Measurements from ENCODE around the gene KLHL2.
"Not testable (repeated sequence)": the region's sequence is repeated elsewhere in the genome, so short reads cannot be mapped to it uniquely, and the experiment has no call there.

Gene KLHL2

DNA sequence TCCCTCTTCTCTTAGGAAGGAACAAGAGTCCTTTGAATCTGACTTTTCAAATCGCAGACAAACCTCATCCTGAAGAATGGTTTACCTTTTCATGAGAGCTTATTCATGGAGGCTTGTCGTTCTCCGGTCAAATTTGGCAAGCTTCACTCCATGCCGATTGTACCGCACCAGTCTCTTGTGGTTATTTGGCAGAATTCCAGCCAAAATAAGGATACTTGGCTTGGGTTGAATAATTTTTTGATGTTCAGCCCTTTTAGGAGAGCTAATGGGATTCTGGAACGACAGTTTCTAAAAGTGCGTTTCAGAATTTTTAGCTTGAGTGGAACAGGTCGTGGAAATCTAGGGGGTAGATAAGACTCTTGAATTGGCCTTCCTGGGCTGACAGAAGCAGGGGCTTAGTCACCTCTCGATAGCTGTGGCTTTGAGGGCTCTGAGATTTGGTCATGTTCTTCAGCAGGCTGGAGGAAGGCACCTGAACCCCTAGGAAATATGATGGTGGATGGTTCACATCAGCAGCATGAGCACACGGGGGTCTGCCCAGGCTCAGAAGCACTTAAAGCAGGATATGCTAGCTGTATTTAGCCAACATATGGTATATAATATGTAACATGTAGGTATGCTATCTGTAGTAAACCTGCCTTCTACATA lies 1.5 kb downstream of the KLHL2 start:
- DNase-seq (ENCODE audit: extremely low spot score), result no peak
- CTCF ChIA-PET, result interaction anchor here (0.6 to 1.1 kb wide), 3 partner anchors 11 to 78 kb away, joined by 3 read pairs; no protein-coding TSS in a partner anchor
- TF ChIP-seq TARDBP (IDR thresholded peaks at IDR 0.05), result no peak
- TF ChIP-seq, protein P1, sequence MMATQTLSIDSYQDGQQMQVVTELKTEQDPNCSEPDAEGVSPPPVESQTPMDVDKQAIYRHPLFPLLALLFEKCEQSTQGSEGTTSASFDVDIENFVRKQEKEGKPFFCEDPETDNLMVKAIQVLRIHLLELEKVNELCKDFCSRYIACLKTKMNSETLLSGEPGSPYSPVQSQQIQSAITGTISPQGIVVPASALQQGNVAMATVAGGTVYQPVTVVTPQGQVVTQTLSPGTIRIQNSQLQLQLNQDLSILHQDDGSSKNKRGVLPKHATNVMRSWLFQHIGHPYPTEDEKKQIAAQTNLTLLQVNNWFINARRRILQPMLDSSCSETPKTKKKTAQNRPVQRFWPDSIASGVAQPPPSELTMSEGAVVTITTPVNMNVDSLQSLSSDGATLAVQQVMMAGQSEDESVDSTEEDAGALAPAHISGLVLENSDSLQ (IDR thresholded peaks at IDR 0.05), result no peak
- POLR2A ChIA-PET, result interaction anchor here (1.2 kb wide), 2 partner anchors 23 to 118 kb away, joined by 3 to 10 read pairs; partner anchors contain the start of gene MSMO1

DNA sequence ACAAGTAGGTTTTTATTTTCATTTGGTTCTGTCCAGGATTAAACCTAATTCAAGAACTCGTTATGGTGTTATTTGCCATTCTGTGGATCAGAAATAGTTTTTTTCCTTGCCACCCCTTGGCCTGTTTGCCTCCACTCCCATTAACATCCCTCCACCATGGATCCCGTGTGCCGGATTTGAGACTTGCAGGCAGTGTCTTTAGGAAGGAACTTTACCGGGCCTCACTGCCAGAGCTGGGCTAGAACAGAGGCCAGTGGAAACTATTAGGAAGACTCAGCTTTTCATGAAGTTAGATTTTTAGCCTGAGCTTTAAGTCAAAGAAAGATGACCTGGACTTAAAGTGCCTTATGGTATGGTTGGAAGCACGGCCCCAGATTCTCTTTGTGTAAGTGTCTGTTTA lies 2.4 kb downstream of the KLHL2 start:
- DNase-seq (ENCODE audit: extremely low spot score), result no peak
- TF ChIP-seq, protein P1 (IDR thresholded peaks at IDR 0.05), result no peak
- TF ChIP-seq FOXA1 (IDR thresholded peaks at IDR 0.05) (no peak), ZNF384 (IDR thresholded peaks at IDR 0.05) (no peak), NFRKB (IDR thresholded peaks at IDR 0.05) (no peak), FOXM1 (IDR thresholded peaks at IDR 0.05; ENCODE audit: borderline replicate concordance) (no peak), CTBP1 (IDR thresholded peaks at IDR 0.05; ENCODE audit: borderline replicate concordance) (no peak), TARDBP (IDR thresholded peaks at IDR 0.05) (no peak), HDGF (IDR thresholded peaks at IDR 0.05; ENCODE audit: borderline replicate concordance) (no peak), SP1 (IDR thresholded peaks at IDR 0.05) (no peak), ELF4 (IDR thresholded peaks at IDR 0.05) (no peak), L3MBTL2 (conservative IDR thresholded peaks at IDR 0.05) (no peak), SUZ12 (IDR thresholded peaks at IDR 0.05) (no peak), FOXK2 (IDR thresholded peaks at IDR 0.05) (no peak), BHLHE40 (IDR thresholded peaks at IDR 0.05; ENCODE audit: borderline replicate concordance) (no peak), ARNT (IDR thresholded peaks at IDR 0.05) (no peak), LEF1 (IDR thresholded peaks at IDR 0.05; ENCODE audit: borderline replicate concordance) (no peak)
- ChIA-PET CTCF (interaction anchor here (1.0 kb wide), 1 partner anchor 79 kb away, joined by 3 read pairs; no protein-coding TSS in a partner anchor), POLR2A (no interaction called here)

DNA sequence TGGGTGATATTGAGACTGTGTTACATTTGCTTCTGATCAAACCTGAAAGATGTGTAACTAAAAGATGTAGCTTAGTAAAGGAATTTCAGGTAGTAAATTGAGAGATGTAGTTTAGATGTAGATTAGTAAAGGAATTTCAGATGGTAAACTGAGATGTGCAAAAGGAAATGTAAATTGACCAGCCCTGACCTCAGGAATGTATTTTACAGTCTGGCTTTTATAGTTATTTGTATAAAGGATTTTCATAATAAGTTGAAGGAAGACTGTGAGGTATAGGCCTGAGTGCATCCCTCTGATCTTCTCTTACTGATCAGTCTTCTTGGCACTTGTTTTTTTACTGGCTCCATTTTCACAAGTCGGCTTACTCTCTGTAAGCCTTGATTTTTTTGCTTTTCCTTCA lies 3.2 kb downstream of the KLHL2 start:
- no peak for DNase-seq (ENCODE audit: extremely low spot score)
- CTCF ChIA-PET, result no interaction called here
- POLR2A ChIA-PET, result no interaction called here
- TF ChIP-seq ARNT (IDR thresholded peaks at IDR 0.05), result no peak
- TF ChIP-seq CTBP1 (IDR thresholded peaks at IDR 0.05; ENCODE audit: borderline replicate concordance), result no peak
- TF ChIP-seq FOXM1 (IDR thresholded peaks at IDR 0.05; ENCODE audit: borderline replicate concordance), result no peak
- no peak for TF ChIP-seq ELF4 (IDR thresholded peaks at IDR 0.05)

DNA sequence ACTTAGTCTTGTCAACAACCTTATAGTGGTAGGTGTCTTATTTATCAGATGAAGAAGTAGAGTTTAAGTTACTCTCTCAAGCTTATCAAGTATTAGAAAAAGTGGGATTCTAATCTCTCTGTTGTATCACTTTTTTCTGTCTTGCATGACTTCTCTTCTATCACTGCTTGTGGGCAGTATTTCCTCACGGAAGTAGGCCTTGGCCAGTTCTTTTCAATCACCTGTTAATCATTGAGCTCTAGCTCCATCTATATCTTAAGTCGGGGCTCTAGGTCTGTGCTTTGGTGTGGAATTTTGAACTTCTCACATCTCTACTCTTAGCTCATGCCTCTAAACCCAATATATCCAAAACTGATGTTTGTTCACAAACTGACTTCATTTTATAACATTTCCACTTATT lies 5.3 kb downstream of the KLHL2 start:
- POLR2A ChIA-PET; DNase-seq (ENCODE audit: extremely low spot score); CTCF ChIA-PET: not testable (repeated sequence)

DNA sequence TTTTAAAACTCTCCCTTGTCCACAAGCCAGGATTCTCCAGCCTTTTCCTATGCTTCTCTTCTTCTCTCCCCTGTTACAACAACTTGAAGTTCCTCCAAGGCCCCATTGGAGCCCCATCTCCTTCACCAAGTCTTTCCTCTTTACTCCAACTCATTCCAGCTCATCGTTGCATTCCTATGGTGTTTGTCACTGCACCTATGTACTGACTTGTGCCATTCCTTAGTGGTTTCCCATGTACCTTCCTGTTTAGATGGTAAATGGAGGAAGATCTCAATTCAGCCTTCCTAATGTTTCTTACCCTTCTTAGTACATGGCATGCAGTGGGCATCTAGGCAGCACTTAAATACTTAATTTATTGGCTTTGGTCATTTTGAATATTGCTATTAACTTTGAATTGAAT lies 6.0 kb downstream of the KLHL2 start:
- POLR2A ChIA-PET; CTCF ChIA-PET; DNase-seq (ENCODE audit: extremely low spot score): not testable (repeated sequence)

DNA sequence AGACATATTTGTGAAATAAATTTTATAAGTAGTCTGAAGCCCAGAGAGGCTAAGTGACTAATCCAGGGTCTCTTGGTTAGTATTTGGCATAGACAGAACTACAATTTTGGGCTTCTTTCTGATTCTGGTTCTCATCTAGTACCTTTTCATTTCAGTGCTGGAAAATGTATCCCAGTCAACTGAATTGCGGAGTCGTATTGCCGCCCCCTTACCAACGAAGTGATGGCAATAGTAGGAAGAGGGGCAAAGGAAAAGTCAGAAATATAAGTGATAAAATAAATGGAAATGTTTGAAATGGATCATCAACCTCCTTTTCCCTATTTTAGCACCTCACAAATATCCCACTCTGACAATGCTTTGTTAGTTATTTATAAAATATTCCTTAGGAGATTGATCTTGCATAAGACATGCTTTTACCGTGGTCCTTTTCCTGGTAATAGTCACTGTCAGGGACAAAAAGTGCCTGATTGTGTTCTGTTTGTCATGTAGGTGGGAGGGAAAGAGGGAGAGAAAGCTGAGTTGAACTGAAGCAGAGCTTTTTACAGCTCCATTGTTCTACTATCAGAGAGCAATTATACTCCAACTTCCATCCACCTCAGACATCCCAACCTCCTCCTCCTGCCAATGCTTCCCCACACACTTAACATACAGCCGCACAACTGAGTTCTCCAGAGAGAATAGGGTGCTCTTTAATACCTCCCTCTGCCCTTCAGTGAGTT lies 6.8 kb downstream of the KLHL2 start:
- POLR2A ChIA-PET; CTCF ChIA-PET; DNase-seq (ENCODE audit: extremely low spot score): not testable (repeated sequence)

DNA sequence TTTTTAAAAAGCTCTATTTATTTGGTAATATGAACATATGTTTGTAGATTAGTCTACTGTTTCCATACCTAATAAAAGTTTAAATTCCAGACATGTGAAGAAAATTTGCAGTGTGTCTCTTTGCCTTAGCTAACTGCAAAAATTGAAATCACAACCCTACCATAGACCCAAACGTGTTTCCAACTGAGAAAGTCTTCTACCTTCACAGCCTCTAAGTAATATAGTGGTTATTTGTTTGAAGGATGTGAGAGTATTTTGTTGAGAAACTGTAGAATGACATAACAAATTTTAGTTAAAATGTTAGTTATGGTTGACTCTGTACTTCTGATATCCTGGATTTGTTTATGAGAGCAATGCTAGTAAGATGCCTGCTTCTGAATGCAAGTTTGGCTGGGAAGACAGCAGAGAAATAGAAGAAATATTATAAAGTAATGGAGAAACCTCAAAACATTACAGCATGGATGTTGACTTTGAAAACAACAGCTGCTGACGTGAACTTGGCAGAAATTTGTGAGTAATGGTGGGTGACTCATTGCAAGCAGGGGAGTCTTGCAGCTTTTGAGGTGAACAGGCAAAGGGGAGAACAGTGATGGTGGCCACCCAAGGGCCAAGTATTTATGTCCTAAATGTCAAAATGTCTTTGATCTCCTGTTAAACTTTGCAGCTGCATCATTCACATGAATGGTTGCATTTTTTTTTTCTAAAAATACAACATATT lies 7.8 kb downstream of the KLHL2 start:
- POLR2A ChIA-PET; DNase-seq (ENCODE audit: extremely low spot score); CTCF ChIA-PET: not testable (repeated sequence)

DNA sequence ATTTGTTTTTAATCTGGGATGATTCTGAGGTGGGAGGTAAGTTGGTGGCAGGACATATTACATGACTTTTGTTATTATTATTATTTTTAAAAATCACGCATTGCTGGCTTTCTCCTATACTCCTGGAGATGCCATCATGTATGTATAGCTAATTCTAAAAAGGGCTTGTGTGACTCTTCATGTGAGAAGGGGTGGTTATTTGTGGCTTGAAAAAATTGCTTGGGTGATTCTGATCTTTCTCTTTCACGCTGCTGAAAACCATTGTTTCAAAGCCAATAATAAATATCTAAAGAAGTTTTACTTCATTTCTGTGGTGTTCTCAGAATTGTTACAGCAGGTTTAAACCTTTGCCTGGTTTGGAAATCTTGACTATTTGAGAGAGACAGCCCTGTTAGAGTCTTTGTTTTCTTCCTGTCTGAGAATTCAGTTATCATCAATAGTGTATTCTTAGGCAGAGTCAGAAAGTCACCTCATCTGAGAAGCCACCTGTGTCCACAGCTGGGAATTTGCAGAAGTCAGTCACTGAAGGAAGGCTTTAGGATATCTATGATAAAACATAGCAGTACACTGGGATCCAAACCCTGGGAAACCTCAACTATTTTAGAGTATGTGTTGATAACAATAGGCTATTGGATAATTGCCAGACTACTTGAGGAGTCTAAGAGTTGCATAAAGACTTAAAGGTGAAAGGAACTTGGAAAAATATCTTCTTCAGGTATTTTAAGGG lies 8.6 kb downstream of the KLHL2 start:
- DNase-seq (ENCODE audit: extremely low spot score); POLR2A ChIA-PET; CTCF ChIA-PET: not testable (repeated sequence)

Measured in HEK293T (cell line).